Caco-2 (cell line): ENCODE results near the gene PPP1R3G. TPM values are rescaled to one million over a fixed set of nuclear protein-coding genes. Genes with fewer than 3 reads are reported as not detected.

Experiments
- BruUV-seq: library from RNA; stranded (reverse); fragments of 400-500 nt; replicated peaks from 2 replicates; lab custom pipeline; 2021; lab: Mats Ljungman, UMichigan
- CTCF ChIA-PET: fragments of 300-600 bp; sonication (Branson Sonifier 250); formaldehyde crosslinking; loops from one replicate; lab custom pipeline; 2022; ENCODE audit warnings: antibody characterized with exemption; lab: Charles Lee
- POLR2A ChIA-PET: fragments of 300-600 bp; sonication (Branson Sonifier 250); formaldehyde crosslinking; loops from one replicate; lab custom pipeline; 2022; ENCODE audit warnings: antibody characterized with exemption; lab: Charles Lee
- DNase-seq, 2 experiments: peaks; one replicate each; pipeline versions ENCODE4 v3.0.0 to v3.0.0-alpha.2; 2020 to 2022
- H3K27me3 ChIP-seq: replicated peaks from 2 replicates; pipeline ENCODE4 v1.6.0; 2011; ENCODE audit warnings: low read length; ENCODE audit not compliant: control insufficient read depth, insufficient read depth
- H3K36me3 ChIP-seq: 2 replicates; pipeline ENCODE4 v1.5.1; 2011; ENCODE audit warnings: low read length; ENCODE audit not compliant: control insufficient read depth, insufficient read depth
- H3K4me1 ChIP-seq: fragments of 250-450 bp; sonication (Bioruptor Pico); 2 replicates; pipeline ENCODE4 v1.5.1; 2020; ENCODE audit warnings: mild to moderate bottlenecking
- H3K4me3 ChIP-seq: 2 replicates; pipeline ENCODE4 v1.5.1; 2011; ENCODE audit warnings: low read depth, mild to moderate bottlenecking, control low read depth, low read length
- H3K9me3 ChIP-seq: fragments of 250-450 bp; sonication (Bioruptor Pico); 2 replicates; pipeline ENCODE4 v1.5.1; 2020; ENCODE audit warnings: mild to moderate bottlenecking, moderate library complexity
- H3K27ac Mint-ChIP-seq: one replicate; pipeline ENCODE4 v1.8.0; 2022; ENCODE audit warnings: mixed read lengths; ENCODE audit not compliant: unreplicated experiment
- H3K27me3 Mint-ChIP-seq: one replicate; pipeline ENCODE4 v1.8.0; 2022; ENCODE audit warnings: mixed read lengths; ENCODE audit not compliant: insufficient read depth, unreplicated experiment
- H3K36me3 Mint-ChIP-seq: one replicate; pipeline ENCODE4 v1.8.0; 2022; ENCODE audit warnings: mild to moderate bottlenecking, mixed read lengths; ENCODE audit not compliant: insufficient read depth, unreplicated experiment
- H3K4me1 Mint-ChIP-seq: one replicate; pipeline ENCODE4 v1.8.0; 2022; ENCODE audit warnings: low read depth, mixed read lengths; ENCODE audit not compliant: unreplicated experiment
- H3K4me3 Mint-ChIP-seq: one replicate; pipeline ENCODE4 v1.8.0; 2022; ENCODE audit warnings: mild to moderate bottlenecking, moderate library complexity, mixed read lengths; ENCODE audit not compliant: unreplicated experiment
- H3K9me3 Mint-ChIP-seq: one replicate; pipeline ENCODE4 v1.8.0; 2022; ENCODE audit warnings: mixed read lengths; ENCODE audit not compliant: unreplicated experiment
- intact Hi-C: fragments of 100-400 bp; cut with micrococcal nuclease; formaldehyde crosslinking; loops from one replicate; pipeline ENCODE4 v1.10.0; 2022; ENCODE audit not compliant: unreplicated experiment
- total RNA-seq: library from RNA; stranded (reverse); gene quantifications from 2 replicates; pipeline ENCODE4 v1.2.3, GENCODE V29; 2022
- TF ChIP-seq, protein P1 (sequence below), 2 experiments: fragments of 200-600 bp in 1 of 2; IDR thresholded peaks; 1 replicate in 1 of 2; 2 replicates in 1 of 2; pipeline versions ENCODE4 v1.5.1 to v1.8.0; 2011 to 2022; ENCODE audit warnings: antibody characterized with exemption in 1 of 2, control low read depth in 1 of 2, inconsistent platforms in 1 of 2, low read depth in 1 of 2, low read length in 1 of 2, mild to moderate bottlenecking in 1 of 2, moderate library complexity in 1 of 2; ENCODE audit not compliant: insufficient read depth in 1 of 2, severe bottlenecking in 1 of 2, unreplicated experiment in 1 of 2

PPP1R3G gene
- total RNA-seq, 1 experiment from 2014 or later: 0.18 TPM

DNA sequence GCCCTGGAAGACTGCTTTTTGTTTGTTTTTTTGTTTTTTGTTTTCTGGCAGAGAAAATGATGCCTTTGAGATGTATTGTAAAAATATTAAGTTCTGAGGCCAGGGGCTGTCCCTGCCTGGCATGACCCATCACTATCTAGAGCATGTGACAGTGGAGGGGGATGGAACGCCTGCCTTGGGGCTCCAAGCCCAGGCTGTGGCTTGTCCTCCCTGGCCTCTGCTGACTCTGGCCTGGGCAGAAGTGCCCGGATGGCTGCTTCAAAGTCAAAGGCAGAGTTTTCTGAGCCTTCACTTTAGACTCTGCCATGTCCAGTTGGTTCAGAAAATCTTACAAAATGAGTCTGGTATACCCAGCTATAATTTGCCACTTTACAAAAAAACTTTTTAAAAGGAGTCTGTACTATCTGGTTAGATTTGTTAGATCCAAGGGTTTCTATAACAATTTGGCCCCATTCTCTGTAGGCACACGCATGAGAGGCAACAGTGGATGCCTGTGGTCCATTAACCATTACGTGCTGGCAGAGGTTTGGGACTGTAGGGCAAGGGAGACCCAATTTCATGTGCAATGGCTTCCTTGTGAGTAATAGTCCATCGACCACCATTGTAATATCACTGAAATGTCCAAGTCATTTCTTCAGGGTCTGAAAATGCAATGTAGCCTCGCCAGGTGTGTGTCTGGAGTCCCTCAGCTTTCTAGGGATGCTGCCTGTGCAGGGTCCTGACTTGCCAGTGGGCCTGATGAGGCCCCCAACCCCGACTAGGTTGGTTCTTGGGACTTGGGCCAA, 8.3 kb downstream of the PPP1R3G start:
- TF ChIP-seq, protein P1, sequence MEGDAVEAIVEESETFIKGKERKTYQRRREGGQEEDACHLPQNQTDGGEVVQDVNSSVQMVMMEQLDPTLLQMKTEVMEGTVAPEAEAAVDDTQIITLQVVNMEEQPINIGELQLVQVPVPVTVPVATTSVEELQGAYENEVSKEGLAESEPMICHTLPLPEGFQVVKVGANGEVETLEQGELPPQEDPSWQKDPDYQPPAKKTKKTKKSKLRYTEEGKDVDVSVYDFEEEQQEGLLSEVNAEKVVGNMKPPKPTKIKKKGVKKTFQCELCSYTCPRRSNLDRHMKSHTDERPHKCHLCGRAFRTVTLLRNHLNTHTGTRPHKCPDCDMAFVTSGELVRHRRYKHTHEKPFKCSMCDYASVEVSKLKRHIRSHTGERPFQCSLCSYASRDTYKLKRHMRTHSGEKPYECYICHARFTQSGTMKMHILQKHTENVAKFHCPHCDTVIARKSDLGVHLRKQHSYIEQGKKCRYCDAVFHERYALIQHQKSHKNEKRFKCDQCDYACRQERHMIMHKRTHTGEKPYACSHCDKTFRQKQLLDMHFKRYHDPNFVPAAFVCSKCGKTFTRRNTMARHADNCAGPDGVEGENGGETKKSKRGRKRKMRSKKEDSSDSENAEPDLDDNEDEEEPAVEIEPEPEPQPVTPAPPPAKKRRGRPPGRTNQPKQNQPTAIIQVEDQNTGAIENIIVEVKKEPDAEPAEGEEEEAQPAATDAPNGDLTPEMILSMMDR (IDR thresholded peaks at IDR 0.05; ENCODE audit: insufficient read depth in 1 of 2, low read depth in 1 of 2, low read length in 1 of 2, severe bottlenecking in 1 of 2, unreplicated experiment in 1 of 2): no peak
- Mint-ChIP-seq H3K36me3 (no peaks in the 10 kb centered on the region), H3K4me1 (no peaks in the 10 kb centered on the region), H3K4me3 (no peak overlapping the region), H3K9me3 (no peaks in the 10 kb centered on the region), H3K27me3 (no peaks in the 10 kb centered on the region), H3K27ac (no peak overlapping the region)
- DNase-seq: no peak
- ChIA-PET CTCF (no interaction called here), POLR2A (no interaction called here)
- Histone ChIP-seq H3K4me1 (no peaks in the 10 kb centered on the region), H3K36me3 (no peaks in the 10 kb centered on the region), H3K9me3 (no peaks in the 10 kb centered on the region), H3K27me3 (no peaks in the 10 kb centered on the region), H3K4me3 (no peak overlapping the region)
- intact Hi-C loops: no loop called here
- BruUV-seq: no TSS peak

DNA sequence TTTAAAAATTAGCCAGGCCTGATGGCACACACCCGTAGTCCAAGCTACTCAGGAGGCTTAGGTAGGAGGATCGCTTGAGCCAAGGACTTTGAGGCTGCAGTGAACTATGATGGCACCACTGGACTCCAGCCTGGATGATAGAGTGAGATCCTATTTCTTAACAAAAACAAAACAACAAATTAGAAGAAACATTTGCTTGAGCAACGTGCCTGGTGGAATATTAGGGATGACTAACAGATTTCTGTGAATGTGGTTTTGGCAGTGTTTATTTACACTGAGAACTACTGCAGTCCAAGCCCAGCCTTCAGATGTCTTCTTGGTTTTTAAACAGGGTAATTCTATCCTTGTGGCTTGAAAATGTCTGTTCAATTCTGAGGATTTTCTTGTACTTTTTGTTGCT, 9.2 kb downstream of the PPP1R3G start:
- no peaks in the 10 kb centered on the region for H3K27me3 Mint-ChIP-seq
- no TSS peak for BruUV-seq
- H3K36me3 Mint-ChIP-seq: no peaks in the 10 kb centered on the region
- Histone ChIP-seq H3K9me3 (no peaks in the 10 kb centered on the region), H3K4me1 (no peaks in the 10 kb centered on the region), H3K4me3 (no peak overlapping the region), H3K27me3 (no peaks in the 10 kb centered on the region), H3K36me3 (no peaks in the 10 kb centered on the region)
- ChIA-PET CTCF (no interaction called here), POLR2A (no interaction called here)
- H3K9me3 Mint-ChIP-seq: no peaks in the 10 kb centered on the region
- no peak overlapping the region for H3K4me3 Mint-ChIP-seq
- H3K27ac Mint-ChIP-seq: no peak overlapping the region
- intact Hi-C loops: no loop called here
- no peaks in the 10 kb centered on the region for H3K4me1 Mint-ChIP-seq
- TF ChIP-seq, protein P1 (IDR thresholded peaks at IDR 0.05; ENCODE audit: insufficient read depth in 1 of 2, low read depth in 1 of 2, low read length in 1 of 2, severe bottlenecking in 1 of 2, unreplicated experiment in 1 of 2): no peak
- no peak for DNase-seq

GRCh38 chr6:5095236-5095635, 10.1 kb downstream of the PPP1R3G start:
- no peaks in the 10 kb centered on the region for H3K36me3 Mint-ChIP-seq
- intact Hi-C loops: no loop called here
- CTCF ChIA-PET: no interaction called here
- Histone ChIP-seq H3K4me1 (no peaks in the 10 kb centered on the region), H3K27me3 (no peaks in the 10 kb centered on the region), H3K4me3 (no peak overlapping the region), H3K36me3 (no peaks in the 10 kb centered on the region), H3K9me3 (no peaks in the 10 kb centered on the region)
- H3K9me3 Mint-ChIP-seq: no peaks in the 10 kb centered on the region
- TF ChIP-seq, protein P1 (IDR thresholded peaks at IDR 0.05; ENCODE audit: insufficient read depth in 1 of 2, low read depth in 1 of 2, low read length in 1 of 2, severe bottlenecking in 1 of 2, unreplicated experiment in 1 of 2): no peak
- H3K27ac Mint-ChIP-seq: no peak overlapping the region
- DNase-seq: no peak
- no TSS peak for BruUV-seq
- H3K27me3 Mint-ChIP-seq: no peaks in the 10 kb centered on the region
- H3K4me1 Mint-ChIP-seq: no peaks in the 10 kb centered on the region
- POLR2A ChIA-PET: no interaction called here
- H3K4me3 Mint-ChIP-seq: no peak overlapping the region
